Epithelial cell of esophagus (primary cell): ENCODE results near the gene SLC22A3.

Source experiments
- DNase-seq: peaks from one replicate; pipeline ENCODE4 v3.0.0; 2010; ENCODE audit warnings: low read depth
- H3K4me3 ChIP-seq: 2 replicates; pipeline ENCODE4 v1.5.1; 2011; ENCODE audit warnings: mild to moderate bottlenecking, low read length, control low read depth
- TF ChIP-seq, protein P1 (sequence below): IDR thresholded peaks from 2 replicates; pipeline ENCODE4 v1.5.1; 2011; ENCODE audit warnings: low read depth, mild to moderate bottlenecking, low read length, control low read depth, inconsistent platforms; ENCODE audit not compliant: insufficient read depth; ENCODE audit errors: missing control alignments

Gene SLC22A3

DNA sequence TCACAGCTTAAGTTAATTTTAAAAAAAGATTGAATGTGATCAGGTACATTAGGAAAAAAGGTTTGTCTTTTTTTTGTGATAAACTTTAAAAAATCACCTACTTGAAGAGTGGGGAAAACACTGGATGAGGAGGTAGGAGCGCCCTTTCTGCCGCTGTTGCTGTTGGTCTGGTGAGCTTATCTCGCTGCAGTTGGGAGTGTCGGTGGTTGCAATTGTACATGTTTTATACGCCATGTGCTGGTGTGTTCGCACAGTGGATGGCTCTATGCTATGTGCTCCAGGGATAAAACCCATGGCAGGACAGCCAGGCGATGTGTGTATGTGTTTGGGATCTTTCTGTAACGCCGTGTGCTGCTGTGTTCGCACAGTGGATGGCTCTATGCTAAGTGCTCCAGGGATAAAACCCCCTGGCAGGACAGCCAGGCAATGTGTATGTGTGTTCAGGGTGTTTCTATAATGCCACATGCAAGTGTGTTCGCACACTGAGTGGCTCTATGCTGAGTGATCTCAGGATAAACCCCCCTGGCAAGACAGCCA lies 1.7 kb downstream of the SLC22A3 start:
- no peak for DNase-seq
- TF ChIP-seq, protein P1, sequence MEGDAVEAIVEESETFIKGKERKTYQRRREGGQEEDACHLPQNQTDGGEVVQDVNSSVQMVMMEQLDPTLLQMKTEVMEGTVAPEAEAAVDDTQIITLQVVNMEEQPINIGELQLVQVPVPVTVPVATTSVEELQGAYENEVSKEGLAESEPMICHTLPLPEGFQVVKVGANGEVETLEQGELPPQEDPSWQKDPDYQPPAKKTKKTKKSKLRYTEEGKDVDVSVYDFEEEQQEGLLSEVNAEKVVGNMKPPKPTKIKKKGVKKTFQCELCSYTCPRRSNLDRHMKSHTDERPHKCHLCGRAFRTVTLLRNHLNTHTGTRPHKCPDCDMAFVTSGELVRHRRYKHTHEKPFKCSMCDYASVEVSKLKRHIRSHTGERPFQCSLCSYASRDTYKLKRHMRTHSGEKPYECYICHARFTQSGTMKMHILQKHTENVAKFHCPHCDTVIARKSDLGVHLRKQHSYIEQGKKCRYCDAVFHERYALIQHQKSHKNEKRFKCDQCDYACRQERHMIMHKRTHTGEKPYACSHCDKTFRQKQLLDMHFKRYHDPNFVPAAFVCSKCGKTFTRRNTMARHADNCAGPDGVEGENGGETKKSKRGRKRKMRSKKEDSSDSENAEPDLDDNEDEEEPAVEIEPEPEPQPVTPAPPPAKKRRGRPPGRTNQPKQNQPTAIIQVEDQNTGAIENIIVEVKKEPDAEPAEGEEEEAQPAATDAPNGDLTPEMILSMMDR: no peak
- H3K4me3 ChIP-seq: peak overlapping the region; percentile 68

DNA sequence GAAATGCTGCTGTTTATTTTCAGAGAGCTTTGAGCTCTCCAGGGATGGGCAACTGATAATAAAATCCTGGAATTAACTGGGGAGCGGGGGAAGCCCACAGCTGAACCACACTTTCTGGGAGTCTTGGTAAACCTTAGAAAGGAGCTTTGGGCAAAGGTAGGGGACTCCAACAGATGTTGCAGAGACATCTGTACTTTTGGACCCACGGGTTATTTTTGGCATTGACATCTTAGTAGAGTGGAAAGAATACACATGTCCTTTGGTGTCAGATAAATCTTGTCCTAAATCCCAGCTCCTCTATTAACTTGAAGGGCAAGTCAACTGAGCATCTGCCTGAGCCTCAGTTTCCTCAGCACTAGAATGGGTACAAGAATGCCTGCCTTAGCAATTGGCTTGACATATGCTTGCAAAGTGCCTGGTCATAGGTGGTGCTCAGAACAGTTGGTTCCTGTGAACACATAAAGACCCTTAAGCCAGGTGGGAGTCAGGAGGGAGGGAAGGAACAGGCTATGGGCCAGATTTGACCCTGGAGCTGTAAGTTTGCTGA lies 5.8 kb downstream of the SLC22A3 start:
- TF ChIP-seq, protein P1: no peak
- H3K4me3 ChIP-seq: no peak overlapping the region
- no peak for DNase-seq

DNA sequence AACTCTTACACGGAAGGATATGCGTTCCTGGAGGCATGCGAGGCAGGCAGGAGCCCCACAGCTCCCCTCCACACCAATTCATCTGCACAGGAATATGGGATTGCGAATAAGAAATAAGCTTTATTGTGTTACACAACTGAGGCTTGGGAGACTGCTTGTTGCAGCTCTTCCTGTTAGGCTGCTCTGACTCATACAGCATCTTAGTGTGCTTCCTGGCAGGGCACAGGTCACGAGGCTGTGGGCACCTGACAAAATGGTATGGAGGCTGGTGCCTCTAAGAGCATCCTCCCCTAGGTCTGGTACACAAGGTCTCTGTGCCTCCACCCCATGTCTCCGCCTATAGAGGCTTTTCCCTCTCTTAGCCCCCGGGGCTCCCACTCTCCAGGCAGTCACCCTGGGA lies 6.8 kb downstream of the SLC22A3 start:
- H3K4me3 ChIP-seq: no peak overlapping the region

DNA sequence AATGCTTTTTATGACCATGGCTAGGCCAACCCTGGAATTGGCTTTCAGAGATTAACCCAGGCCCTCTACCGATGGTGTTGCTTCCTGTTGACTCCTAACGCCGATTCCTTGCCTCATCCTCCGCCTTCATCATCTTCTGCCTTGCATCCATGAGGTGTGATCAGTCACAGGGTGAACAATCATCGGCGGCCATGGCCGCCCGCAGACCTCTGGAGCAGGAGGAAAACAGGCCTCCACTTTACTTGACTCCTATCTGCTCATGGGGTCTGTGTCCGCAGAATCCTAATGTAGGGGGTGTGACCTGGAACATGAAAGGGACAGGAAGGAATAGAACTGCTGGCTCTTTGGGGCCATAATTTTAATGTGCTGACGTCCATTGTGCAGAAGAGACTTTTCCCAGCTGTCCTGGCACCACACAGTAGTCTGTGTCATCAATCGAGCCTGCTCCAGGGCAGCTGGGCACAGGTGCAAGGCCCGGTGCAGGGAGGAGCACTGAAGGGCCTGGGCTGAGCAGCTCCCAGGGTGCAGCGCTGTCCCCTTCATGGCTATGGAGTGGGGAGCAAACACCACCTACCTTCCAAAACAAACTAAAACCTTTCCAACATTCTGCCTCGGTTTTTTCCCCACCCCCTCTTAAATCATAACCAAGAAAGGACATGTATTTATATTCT lies 8.0 kb downstream of the SLC22A3 start:
- H3K4me3 ChIP-seq: no peak overlapping the region
- no peak for DNase-seq
- TF ChIP-seq, protein P1: no peak

More for the DNA sequence above, 6.8 kb downstream of the SLC22A3 start:
- DNase-seq: peak; percentile 92
- TF ChIP-seq, protein P1: no peak

DNA sequence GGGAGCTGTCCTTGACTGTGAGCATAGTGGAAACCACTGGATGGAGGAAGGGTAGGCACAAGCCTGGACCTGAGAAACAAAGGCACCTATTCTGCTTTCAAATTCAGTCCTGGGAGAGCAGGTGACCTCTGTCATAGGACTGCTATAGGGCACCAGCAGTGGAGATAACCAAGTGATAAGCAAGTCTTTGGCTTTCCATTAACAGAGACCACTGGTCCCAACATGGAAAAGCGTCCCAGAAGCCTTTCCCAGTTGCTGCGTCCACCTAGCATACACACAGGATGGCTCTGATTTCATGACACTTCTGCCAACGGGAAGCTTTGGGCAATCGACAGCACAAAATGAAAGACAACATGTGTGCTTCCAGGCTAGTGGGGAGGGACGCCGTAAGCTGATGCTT lies 8.9 kb downstream of the SLC22A3 start:
- TF ChIP-seq, protein P1: no peak
- DNase-seq: no peak
- no peak overlapping the region for H3K4me3 ChIP-seq

DNA sequence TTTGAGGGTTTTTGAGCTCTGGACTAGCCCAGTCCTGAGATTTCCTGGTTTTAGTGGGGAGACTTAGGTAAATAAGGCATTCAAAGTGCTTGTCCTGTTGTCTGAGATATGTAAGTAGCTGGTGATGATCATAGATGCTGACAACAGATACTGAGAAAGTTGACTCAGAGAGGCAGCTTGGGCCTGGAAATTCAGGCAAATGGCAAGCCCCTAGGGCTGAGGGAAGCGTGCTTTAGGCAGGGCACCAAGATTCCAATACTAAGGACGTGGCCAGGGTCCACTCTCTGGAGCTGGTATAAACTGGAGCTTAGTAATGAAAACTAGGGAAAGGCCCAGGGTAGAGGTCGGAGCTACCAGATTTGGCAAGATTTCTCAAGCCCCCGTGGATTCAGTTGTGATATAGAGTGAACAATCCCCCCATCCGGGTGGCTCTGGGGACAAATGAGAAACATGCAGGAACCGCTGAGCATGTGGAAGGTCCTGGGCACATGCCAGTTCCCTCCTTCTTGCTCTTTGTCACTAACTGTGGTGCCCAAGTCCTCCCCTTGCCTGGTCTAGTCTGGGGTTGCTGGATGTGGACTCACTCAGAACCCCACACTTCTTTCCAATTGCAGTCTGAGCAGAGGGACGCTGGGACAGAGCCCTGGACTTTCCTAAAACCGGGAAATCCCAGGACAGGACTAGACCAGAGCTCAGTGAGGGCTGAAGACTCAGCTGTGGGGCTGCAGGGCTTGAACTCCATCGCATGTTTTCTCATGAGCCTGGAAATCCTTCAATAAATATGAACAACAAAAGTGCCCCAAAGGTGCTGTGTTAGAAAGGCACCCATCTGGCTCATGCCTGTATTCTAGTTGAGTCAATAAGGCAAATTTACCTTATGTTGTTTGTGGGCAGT lies 10.3 kb downstream of the SLC22A3 start:
- DNase-seq: no peak

More for the DNA sequence above, 10.3 kb downstream of the SLC22A3 start:
- TF ChIP-seq, protein P1: no peak
- H3K4me3 ChIP-seq: no peak overlapping the region
